GM18907 (cell line): ENCODE measurements around the gene SARM1.
"Not testable (repeated sequence)": the region's sequence is repeated elsewhere in the genome, so short reads cannot be mapped to it uniquely, and the experiment has no call there.

Experiments
- ATAC-seq: cut with Tn5 transposase; IDR thresholded peaks from one replicate; pipeline ENCODE4 v1.9.1; 2021; ENCODE audit warnings: mild to moderate bottlenecking, moderate library complexity; ENCODE audit not compliant: unreplicated experiment

Gene SARM1

DNA sequence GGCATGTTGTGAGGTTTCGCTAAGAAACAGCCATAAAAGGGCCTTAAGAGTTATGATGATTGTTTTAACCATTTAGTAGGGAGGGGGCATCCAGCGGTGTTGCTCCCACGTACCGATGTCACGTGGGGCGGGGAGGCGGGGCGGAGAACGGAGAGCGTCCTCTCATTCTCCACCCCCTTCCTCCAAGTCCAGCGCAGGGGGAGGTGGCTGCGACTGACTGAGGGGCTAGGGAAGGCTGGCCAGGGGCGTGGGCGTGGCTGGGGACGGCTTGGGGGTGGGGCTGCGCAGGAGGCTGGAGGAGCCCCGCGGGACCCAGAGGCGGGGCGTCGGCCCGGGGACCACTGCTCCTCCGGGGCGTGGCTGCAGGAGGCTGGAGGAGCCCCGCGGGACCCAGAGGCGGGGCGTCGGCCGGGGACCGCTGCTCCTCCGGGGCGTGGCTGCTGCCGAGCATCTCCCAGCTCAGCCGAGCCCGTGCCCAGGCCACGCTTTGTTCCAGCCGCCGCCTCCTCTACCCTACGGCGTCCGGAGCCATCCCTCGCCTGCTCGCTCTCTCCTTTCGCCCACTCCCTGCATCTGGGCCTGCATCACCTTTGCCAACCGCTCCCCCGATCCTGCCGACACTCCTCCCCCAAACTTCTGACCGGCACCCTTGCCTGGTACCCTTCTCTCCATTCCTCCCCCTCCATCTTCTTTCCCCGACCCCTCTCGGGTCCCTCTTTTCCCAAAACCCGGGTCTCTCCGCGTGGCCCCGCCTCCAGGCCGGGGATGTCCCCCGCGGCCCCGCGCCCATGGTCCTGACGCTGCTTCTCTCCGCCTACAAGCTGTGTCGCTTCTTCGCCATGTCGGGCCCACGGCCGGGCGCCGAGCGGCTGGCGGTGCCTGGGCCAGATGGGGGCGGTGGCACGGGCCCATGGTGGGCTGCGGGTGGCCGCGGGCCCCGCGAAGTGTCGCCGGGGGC lies at the start of gene SARM1:
Gene SARM1 (plus strand): TSS at position 450 of the 958 bp plus-strand sequence. CDS start 339 bp downstream, at position 789.
- peak; percentile 85 for ATAC-seq

DNA sequence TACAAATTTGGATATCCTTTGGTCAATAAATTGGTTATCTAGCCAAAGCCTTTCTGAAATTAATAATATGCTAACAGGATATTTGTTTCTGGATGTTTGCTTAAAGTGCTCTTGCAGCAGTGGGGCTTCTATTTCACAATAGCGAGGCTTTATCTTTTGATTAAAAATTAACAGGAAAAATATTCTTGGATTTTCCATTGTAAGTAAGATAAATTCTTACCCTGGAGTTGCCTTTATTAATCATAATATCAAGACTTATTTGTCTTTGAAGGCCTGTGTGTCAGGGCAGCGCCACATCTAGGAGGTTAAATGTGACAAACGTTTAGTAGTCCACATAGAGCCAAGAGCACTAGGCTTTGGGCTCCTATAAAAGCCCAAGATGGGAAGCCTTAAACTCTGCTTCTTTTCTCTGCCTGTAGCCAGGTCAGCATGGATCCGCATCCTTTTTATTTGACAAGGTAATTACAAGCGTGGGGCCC lies 47.2 kb upstream of the SARM1 start:
- no peak for ATAC-seq

DNA sequence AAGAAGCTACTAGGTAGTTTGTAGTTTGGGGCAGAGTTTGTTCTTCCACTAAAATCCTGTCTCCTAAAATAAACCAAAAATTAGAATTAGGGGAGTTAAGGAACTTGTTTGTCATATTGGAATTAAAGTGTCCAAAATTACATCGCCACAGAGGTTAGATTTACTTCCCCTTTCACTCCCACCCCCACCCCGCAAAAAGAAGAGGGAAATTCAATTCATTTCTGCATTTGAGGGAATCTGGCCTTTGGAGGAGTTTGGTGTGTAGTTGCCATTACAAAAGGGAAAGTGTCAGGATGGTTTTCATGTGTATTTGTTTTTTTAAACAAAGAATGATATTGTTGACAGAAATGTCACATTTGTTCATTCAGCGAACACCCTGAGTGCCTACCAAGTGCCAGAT lies 46.7 kb upstream of the SARM1 start:
- ATAC-seq: no peak

DNA sequence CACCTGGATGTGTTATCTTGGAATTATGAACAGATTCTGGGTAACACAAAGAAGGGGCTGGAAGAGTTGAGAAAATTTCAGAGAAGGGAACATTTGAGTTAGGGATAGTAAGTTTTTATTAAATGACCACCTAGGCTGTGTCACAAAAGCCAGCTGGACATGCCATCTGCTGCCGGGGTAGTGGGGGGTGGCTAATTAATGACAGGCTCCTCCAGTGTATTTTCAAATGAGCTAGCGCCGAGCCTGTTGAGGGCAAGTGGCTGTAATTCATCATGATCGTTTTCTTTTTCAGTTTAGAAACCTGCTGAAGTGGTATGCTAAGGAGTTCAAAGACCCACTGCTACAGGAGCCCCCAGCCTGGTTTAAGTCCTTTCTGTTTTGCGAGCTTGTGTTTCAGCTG lies 46.3 kb upstream of the SARM1 start:
- no peak for ATAC-seq

DNA sequence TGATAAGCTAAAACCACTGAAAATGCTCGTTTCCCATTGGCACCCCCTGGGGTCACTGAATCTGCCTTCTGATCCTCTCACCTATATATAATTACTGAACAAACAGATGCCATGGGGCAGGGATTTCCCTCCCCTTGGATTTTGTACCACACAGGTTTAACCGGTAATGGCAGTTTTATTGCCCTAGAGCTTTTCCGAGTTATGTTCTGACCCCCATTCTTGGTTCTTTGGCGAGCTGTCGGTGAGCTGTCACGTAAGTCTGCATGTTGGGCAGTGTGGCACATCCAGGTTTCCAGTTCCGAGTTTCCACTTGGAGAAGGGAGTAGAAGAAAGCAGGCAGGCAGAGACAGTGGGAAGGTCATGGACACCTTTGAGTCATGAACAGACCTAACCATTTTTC lies 45.4 kb upstream of the SARM1 start:
- no peak for ATAC-seq

DNA sequence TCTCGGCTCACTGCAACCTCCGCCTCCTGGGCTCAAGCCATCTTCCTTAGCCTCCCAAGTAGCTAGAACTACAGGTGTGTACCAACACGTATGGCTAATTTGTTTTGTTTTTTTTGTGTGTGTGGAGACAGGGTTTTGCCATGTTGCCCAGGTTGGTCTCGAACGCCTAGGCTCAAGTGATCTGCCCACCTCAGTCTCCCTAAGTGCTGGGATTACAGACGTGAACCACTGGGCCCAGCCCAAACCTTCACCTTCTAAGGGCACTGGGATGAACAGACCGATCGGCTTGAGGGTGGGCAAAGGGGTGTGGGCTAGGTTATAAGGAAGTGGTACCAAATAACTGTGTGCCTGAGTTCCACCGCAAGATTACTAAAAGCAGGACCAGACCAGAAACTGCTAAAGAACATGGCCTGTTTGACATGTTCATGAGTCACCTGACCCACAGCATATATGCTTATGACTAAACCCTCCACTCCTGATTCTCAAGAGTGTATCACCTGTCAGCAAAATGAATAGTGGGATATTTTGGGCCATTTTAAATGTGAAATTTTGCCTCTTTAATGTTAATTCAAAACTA lies 44.4 kb upstream of the SARM1 start:
- peak; percentile 47 for ATAC-seq

DNA sequence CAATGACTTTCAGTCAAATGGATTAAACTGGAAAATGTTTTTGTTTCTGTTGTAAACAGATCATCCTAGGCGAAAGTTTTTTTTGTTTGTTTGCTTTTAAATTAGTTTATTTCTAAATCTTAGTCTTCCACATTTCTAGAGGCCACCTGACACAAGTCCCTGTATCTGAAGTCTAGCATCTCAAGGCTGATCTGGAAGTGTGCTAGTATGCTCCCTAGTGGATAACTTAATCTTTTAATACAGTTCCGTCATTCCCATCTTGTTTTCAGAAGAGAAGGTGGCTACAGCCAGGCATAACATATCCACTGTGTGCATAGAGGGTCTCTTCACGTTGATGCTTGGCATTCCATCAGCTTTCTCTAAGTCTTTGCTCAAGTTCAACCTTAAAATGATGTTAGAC lies 43.8 kb upstream of the SARM1 start:
- ATAC-seq: no peak

DNA sequence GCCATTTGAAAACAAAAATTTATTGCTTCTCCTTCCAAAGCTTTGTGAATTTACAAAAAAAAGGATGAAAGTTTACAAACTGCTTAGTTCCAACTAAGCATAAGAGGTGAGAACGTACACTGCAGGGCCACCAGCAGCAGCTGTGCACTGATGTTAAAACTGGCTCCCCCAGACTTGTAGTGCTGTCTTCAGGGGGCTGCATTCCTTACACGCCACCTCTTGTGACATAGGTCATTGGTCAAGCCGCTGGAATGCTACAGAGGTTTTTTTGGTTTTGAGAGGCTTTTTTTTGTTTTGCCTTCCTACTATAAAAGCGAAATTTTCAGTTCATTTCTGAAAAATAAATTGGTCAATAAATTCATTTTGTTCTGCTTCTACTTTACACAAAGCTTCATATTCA lies 43.2 kb upstream of the SARM1 start:
- no peak for ATAC-seq

DNA sequence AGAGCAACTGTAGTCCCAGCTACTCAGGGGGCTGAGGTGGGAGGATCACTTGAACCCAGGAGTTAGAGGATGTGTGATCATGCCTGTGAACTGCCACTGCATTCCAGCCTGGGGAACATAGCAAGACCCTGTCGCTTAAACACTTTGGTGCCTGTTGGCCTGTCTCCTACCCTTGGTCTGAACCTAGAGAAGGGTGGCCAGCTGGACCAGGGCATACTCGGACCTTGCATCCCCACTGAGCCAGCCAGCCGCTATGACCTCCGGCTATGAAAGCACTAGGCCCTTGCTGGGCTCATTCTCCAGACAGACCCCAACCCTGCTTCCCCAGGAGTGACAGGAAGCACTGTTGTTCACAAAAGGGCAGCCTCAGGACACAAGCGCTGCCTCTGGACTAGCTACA lies 40.8 kb upstream of the SARM1 start:
- ATAC-seq: no peak

DNA sequence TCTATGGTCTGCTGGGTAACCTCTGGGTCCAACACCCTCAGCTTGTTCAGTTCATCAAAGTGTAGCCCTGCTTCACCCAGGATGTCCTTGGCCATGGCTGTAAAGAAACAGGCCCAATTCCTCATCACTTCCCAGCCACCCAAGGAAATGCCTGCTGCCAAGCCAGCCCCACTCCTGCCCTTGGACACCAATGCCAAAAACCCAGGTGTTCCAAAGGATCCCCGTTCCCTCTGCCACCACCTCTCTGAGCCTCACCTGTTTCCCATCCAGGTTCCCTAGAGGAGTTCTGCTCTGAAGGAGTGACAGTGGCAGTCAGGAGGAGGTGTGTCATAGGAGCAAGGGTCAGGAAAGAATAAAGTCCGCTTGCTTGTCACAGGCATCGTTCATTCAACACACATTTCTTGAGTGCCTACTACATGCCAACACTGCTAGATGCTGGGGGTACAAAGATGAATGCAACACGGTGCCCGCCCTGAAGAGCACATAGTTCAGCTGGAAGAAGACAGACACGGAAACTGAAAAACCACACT lies 39.5 kb upstream of the SARM1 start:
- no peak for ATAC-seq

DNA sequence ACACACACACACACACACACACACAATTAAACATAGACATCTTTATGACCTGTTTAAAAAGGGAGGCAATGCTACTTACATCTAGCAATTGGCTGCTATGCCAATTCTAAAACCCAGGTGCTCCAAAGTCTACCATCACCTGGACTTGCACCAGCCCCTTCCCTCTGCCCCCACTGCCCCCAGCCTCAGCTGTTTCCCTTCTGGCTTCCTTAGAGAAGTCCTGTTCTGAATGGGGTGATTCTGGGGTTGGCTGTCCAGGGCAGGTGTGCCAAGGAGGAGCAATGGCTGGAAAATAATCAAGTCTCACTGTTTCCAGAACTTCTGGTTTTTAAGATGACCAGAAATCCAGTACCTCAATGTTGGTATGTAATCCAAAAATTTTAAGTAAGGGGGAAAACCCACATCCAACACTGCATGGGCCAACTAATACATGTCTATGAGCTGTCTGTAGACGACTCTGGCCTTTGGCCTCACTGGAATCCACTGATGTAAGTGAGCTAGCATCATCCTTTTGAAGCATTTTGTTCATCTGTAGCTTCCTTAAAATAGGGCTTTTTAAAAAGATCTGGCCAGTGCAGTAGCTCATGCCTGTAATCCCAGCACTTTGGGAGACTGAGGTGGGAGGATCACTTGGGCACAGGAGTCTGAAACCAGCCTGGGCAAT lies 38.3 kb upstream of the SARM1 start:
- ATAC-seq: no peak

DNA sequence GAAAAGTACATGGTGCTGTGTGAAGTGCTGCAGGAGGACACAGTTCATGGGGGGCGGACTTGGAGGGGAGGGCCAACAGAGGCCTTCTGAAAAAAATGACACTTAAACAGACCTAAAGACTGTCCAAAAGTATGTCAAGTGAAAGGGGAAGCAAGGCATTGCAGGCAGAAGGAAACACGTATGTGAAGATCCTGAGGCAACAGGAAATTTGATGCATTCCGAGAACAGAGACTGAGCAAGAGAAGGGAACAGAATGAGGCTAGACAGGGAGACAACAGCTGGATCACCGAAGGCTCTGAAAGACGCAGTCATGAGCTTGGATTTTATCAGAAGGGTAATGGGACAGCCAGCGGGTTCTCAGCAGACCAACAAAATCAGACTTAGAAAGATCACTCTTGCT lies 37.3 kb upstream of the SARM1 start:
- ATAC-seq: no peak

DNA sequence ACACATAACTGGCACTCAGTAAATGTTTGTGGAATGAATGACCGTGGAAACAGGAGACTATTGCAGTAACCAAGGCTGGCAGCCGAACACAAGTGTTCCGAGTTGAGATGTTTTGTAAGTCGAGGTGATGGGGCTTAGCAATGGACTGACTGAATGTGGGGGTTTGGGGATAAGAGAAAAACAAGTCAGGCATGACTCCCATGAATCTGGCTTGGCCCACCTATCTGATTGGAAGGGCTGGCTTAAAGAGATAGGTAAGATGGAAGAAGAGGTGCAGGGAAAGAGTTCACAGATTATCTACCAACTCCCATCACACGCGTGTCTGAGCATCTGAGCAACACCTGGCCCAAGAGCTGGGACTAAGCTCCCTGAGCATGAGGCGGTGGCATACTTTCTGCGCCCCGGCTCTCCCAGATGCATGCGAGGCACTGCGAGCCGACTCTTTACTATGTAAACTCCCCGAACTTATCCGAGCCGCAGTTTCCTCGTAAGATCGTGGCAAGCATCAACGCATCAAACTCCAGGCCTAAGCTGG lies 36.8 kb upstream of the SARM1 start:
- ATAC-seq: no peak

DNA sequence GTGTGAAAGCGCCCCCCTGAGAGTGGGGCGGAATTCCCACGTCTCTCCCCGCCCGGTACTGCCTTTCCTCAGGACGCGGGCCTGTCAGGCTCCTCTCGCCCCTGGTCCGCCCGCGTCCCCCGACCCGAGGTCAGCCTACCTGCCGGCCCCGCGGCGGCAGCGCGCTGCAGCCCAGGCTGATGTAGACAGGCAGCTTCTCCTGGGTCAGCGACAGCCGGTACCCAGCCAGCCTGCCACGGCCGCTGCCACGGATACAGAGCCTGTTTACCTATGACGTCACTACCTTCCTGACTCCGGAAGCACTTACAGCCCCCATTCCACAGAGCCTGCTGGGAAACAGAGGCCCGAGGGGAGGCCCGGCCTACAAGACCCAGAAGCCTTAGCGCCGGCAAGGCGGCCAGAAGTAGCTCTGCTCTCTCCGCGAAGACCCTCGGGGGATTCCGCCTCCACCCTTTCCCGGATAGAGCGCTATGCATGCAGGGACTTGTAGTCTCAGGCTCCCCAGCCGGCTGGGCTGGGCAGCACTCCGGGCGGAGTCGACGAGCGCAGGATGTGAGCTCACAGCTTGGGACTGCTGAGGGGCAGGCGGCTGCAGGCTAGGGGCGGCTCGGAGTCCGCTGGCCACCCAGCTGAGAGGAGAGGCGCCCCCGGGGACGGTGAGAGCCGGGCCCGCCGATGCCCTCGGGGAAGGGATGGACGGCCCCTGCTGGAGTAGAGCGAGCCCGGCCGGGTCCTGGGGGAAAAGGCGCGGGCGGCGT lies 36.1 kb upstream of the SARM1 start, which contains the start of the genes IFT20 and TNFAIP1:
Gene IFT20 (minus strand): TSS at position 272 of the 758 bp plus-strand sequence. CDS start 3,487 bp downstream, outside the sequence.
Gene TNFAIP1 (plus strand): TSS at position 561 of the 758 bp plus-strand sequence. CDS start 3,761 bp downstream, outside the sequence.
- peak; percentile 95 for ATAC-seq

DNA sequence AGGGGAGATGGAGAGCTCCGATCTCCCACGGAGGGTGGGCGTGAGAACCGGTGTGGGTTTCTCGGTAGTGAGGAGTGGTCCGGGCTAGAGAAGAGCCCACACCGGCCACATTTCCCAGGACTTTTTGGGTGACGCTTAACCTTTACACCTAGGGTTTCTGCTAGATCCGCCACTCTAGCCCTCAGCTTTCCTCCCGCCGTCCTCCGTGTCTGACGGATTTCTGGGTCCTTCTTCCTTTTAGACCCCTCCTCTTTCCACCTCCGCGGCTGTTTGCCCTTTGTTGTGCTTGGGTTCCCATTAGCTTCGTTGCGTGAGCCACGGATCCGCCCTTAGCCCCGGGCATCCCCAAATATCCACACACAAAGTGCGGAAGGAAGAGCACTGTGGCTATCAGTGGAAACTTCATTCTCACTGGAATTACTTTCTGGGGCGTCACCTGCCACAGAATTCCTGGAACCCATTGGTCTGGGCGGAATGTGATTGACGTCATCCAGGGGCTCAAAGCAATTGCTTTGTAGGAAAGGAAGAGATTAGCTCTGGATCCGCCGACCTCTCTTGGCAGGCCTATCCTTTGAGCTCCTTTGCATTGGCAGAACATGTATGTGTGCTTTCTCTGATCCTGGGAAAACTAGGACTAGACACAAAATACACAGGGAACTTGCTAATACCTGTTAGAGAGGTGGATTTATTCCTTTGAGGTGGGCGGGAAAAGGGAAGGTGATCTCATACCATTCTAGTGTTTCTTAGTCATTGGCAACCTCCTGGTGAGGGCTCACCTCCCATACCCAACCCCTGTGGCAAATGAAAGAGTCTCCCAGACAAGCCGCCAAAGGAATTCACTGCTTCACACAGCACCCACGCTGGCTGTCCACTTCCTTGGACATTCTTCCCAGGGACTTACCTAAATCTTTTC lies 35.3 kb upstream of the SARM1 start:
- peak; percentile 3 for ATAC-seq

DNA sequence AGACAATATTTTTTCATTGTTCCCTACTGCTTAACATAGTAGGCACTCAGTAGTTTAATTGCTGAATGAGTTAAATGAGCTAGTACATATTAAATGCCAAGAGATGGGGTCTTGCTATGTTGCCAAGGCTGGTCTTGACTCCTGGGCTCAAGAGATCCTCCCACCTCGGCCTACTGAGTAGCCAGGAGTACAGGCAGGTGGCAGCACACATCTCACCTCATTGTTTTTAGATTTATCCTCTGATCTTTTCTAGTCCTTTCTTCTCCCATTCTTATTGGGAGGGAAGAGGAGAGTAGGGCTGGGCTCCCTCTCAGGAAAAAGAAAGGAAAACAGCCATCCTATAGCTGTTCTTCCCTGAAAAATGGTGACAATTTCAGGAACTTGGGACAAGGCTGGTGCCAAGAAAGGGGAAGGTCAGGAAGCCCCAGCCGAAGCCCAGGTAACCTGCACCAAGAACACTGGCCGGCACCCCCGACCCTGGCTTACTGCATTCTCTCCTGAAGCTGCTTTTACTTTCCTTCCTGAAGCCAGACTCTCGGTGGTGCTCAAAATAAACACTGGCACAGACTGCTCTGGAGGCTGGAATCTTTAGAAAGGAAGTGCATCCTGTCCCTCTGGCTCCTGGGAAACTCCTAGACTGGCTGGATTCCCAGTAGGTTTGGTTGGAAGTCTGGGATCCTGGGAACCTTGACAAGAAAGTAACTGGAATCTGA lies 33.3 kb upstream of the SARM1 start:
- ATAC-seq: no peak

DNA sequence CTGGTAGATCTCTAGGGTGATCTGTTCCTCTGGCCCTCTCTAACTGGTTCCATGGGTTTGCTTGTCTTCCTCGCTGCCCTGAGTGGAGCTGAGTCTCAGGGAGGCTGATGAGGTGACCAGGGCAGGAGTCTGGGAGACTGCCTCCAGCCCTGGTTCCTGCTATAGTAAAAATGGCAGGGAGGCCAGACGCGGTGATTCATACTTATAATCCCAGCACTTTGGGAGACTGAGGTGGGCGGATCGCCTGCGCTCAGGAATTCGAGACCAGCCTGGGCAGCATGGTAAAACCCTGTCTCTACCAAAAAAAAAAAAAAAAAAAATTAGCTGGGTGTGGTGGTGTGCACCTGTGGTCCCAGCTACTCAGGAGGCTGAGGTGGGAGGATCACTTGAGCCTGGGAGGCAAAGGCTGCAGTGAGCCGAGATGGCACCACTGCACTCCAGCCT lies 32.7 kb upstream of the SARM1 start:
- not testable (repeated sequence) for ATAC-seq

DNA sequence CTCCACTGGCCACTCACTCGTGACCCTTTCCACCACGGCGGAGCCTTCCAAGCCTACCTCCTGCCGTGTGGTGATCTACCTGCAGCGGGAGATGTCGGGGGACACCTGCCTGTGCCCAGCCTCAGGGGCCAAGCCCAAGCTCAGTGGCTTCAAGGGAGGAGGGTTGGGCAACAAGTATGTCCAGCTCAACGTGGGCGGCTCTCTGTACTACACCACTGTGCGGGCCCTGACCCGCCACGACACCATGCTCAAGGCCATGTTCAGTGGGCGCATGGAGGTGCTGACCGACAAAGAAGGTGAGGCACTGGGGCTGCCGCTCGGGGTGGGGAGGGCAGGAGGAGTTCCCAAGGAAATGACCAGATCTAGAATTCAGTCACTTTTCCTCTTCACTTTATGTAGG lies 32.1 kb upstream of the SARM1 start:
- no peak for ATAC-seq
